Kidney tubule cell (primary cell): ENCODE data around the gene HOXB13.
A peak's percentile ranks its signal among the peaks of the same experiment; 100 is the strongest.
"Not testable (repeated sequence)": the region's sequence is repeated elsewhere in the genome, so short reads cannot be mapped to it uniquely, and the experiment has no call there.

ENCODE experiments used
- DNase-seq: peaks from one replicate; pipeline ENCODE4 v3.0.0-alpha.2; 2018; ENCODE audit warnings: low spot score

The HOXB13 gene

GRCh38 chr17:48726114-48726915, 2.2 kb downstream of the HOXB13 start:
- DNase-seq = no peak

- peak; percentile 24 for DNase-seq
These were observed 3.1 kb downstream of the HOXB13 start for GRCh38 chr17:48725288-48726064.

- no peak for DNase-seq
These were observed 3.6 kb downstream of the HOXB13 start for GRCh38 chr17:48725004-48725287.

- peak; percentile 76 for DNase-seq
These were observed 4.1 kb downstream of the HOXB13 start for GRCh38 chr17:48724251-48725003.

GRCh38 chr17:48723423-48724250, 4.9 kb downstream of the HOXB13 start:
- DNase-seq = no peak

- no peak for DNase-seq
These were observed 5.6 kb downstream of the HOXB13 start, which contains the start of gene PRAC2 for GRCh38 chr17:48722915-48723422. Gene PRAC2 (plus strand): TSS chr17:48723185. CDS start chr17:48724411, 1,226 bp downstream.

- DNase-seq = no peak
These were observed 6.2 kb downstream of the HOXB13 start, which contains the start of gene PRAC1 for GRCh38 chr17:48722201-48722907. Gene PRAC1 (minus strand): TSS chr17:48722518. CDS start chr17:48722392, 126 bp downstream.

- no peak for DNase-seq
These were observed 7.5 kb downstream of the HOXB13 start for GRCh38 chr17:48721009-48721402.

GRCh38 chr17:48720266-48721008, 8.1 kb downstream of the HOXB13 start:
- no peak for DNase-seq

- no peak for DNase-seq
These were observed 8.8 kb downstream of the HOXB13 start for GRCh38 chr17:48719642-48720265.

- DNase-seq = no peak
These were observed 9.5 kb downstream of the HOXB13 start for GRCh38 chr17:48718761-48719641.

GRCh38 chr17:48718227-48718760, 10.3 kb downstream of the HOXB13 start:
- DNase-seq = no peak

- no peak for DNase-seq
These were observed 11.0 kb downstream of the HOXB13 start for GRCh38 chr17:48717367-48718226.

- DNase-seq = not testable (repeated sequence)
These were observed 12.0 kb downstream of the HOXB13 start for GRCh38 chr17:48716549-48716948.

- DNase-seq = no peak
These were observed 12.8 kb downstream of the HOXB13 start for GRCh38 chr17:48715496-48716399.

GRCh38 chr17:48711128-48711527, 17.4 kb downstream of the HOXB13 start:
- DNase-seq = no peak
